NOMO-1 (cell line): ENCODE data around the gene NPBWR2.

ENCODE experiments used
- DNase-seq, 2 experiments: peaks; one replicate each; lab custom pipeline; 2025; ENCODE audit not compliant: unreplicated experiment in 2 of 2; lab: John Stamatoyannopoulos, UW

The NPBWR2 gene

GRCh38 chr20:64076061-64076997 is 31.0 kb downstream of the NPBWR2 start:
- DNase-seq: no peak

GRCh38 chr20:64075556-64075955 is 31.8 kb downstream of the NPBWR2 start:
- DNase-seq: no peak

DNA sequence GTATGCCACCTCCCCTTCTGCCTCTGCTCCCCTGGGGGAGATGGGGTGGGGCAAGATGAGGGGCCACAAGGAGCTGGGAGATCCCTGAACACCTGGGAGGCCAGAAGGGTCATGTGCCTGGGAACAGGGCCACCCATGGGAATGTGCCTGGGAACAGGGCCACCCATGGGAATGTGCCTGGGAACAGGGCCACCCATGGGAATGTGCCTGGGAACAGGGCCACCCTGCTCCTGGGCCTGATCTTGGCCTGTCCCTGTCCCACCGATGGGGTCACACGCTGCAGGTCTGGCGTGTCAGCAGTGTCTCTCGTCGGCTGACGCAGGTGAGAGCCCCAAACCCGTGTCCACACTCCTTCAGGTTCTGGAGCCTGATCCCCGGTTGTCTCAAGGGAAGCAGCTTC is 32.4 kb downstream of the NPBWR2 start:
- no peak for DNase-seq

DNA sequence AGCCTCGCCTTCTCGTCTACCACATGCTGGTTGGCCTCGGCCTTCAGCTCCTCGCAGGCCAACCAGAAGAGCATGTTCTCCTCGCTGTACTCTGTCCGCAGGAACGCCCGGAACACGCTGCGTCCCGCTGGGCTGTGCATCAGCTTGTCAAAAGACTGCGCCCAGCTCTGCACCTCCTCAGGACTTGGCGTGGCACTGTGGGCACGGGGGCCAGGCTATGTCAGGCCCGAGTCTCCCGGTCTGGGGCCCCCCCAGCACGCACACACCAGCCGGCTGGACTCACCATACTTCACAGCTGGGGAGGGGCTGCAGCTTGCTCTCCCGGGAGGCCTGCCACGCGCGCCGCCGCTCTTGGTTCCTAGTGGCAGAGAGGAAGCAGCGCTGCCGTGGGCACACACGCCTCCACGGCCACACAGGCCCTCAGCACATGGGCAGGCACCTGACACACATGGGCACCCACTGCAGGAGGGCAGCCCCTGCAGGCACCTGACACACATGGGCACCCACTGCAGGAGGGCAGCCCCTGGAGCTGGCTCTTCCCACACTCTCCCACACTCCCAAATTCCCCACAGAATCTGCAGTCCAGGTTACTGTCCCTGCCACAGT is 33.1 kb downstream of the NPBWR2 start:
- DNase-seq: no peak

DNA sequence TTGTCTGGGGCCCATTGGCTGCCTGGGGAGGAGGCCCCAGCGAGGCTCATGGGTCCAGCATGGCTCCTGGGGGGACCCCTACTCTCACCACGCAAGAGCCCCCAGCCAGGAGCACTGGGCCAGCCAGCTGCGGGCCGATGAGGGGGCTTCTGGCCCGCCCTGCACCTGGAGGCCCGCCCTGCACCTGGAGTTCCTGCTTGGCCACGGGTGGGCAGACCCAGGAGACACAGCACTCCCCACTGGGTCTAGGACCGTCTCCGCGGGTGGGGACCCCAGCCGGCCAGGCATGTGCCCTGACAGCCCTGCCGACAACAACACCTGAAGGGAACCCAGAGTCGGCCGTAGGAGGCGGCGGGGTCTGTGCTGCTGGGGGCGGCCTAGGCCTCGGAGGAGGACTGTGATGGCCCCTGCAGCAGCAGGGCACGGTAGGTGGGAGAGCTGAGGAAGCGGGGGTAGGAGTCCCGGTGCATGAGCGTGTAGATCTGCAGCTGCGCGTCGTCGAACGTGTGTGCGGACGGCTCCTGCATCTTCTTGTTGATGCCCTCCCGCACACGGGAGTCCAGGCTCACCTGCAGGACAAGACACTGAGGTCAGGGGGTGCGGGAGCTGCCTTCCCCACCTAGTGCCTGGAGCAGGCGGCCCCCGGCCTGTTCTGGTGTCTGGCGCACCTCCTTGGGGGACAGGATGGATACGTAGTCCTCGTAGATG is 33.7 kb downstream of the NPBWR2 start:
- DNase-seq: no peak

DNA sequence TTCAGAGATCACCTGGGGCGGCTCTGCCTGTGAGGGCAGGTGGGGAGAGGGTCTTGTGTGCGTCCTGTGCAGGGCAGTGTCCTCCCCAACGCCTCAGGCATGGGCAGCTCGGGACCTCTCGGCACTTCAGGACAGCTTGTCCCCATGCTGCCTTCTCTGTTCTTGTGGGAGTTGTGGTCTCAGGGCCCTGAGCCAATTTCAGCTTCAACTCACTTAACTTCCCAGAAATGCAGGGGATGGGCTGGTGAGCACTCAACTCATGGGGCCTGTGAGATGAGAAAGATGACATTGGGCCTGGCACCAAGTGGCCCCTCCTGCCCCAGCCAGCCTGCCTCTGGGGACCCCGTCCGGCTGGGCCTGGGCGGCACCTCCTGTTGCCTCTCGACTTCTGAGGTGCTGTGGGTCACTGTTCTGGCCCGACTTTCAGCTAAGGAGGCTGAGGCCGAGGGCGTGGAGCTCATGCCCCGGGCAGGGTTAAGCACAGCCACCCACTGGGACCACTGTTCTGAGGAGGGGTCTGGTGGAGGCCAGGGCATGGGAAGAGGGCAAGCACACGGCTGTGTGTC is 34.8 kb downstream of the NPBWR2 start:
- no peak for DNase-seq

GRCh38 chr20:64071341-64072332 is 35.7 kb downstream of the NPBWR2 start:
- no peak for DNase-seq

- DNase-seq: no peak
These were observed 36.9 kb downstream of the NPBWR2 start for GRCh38 chr20:64070244-64070993.

- DNase-seq: peak in 1 of 2 experiments; percentile 24
These were observed 37.6 kb downstream of the NPBWR2 start for GRCh38 chr20:64069614-64070243.

- no peak for DNase-seq
These were observed 38.2 kb downstream of the NPBWR2 start for GRCh38 chr20:64069209-64069613.

DNA sequence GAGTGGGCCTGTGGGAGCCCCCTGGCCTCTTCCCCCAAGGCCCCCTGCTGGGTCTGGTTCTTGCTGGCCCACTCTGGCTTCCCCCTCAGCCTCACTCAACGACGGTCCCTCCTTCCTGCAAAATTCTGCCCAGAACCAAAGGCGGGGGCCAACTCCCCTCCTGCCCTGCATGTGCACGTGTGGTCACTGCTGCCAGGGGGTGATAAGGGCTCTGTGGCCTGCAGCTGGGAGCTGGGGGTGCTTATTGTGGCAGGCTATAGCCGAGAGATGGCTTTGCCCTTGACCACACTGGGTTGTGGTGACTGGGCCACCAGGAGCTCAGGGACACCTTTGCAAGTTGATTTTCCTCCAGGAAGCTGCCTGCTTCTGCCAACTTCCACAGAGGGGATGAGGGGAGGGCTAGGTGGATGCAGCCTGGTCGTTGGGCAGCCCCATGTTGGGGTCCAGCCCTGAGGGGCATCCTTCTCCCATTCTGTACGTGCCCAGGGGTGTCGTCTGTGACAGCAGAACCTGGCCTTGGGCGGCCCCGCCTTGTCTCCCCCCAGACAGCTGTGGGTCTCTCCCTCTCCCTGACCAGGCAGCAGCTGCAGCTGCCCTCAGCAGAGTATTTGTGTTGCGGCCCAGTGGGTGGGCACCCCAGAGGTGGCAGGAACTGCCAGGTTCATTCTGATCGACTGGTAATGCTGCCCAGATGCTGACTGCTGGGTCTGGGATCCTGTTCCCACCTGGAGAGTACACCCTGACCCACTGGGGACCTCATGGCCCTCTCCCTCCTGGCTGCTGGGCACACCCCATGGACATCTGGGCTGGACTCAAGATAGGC is 38.8 kb downstream of the NPBWR2 start:
- DNase-seq: no peak

DNA sequence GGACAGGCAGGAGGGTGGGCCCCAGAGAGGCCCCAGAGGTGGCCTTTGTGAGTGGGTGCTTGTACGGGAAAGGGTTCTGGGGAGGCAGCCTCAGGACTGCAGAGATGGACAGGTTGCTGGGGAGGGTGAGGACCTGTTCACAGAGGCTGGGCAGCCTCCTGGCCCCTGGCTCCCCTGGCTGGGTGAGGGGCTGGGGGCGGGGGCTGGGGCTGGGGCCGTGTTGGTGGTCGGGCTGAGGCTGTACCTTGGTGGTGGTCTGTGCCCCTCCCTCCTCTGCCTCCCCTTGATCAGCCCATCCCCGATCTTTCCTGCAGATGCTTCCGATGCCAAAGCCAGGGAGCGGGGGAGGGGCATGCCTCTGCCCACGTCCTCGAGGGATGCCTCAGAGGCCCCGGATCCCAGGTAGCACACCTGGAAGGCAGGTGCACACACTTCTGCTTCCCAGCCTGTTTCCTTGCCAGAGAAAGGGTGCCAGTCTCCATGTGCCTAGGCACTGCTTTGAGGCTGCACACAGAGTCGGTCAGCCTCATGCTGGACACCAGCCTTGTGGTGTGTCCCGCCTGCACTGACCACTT is 39.5 kb downstream of the NPBWR2 start:
- DNase-seq: no peak

DNA sequence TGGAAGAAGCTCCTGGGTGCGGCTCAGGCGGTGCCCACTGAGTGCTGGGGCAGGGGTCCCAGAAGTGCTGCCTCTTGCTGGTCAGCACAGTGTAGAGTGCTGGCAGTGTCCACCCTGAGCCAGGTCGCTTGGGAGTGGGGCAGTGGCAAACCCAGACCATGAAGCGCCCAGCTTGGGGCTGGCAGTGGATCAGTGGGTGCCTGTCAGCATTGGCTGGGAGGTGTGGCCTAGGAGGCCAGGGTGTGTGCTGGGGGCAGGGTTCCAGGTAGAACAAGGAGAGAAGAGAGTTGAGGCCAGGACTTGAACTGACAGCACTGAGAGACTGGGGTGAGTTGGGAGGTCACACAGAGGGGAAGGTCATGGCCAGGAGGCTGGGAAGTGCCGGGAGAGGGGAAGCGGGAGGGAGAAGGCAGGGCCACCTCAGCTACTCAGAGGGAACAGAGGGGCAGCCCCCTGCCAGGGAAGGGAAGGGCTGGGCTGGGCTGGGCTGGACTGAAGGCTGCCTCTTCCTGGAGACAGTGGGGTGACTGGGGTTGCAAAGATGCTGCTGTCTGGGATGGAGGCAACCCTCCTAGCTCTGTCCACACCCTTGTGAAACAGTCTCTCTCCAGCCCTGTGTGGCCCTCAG is 40.2 kb downstream of the NPBWR2 start:
- no peak for DNase-seq

DNA sequence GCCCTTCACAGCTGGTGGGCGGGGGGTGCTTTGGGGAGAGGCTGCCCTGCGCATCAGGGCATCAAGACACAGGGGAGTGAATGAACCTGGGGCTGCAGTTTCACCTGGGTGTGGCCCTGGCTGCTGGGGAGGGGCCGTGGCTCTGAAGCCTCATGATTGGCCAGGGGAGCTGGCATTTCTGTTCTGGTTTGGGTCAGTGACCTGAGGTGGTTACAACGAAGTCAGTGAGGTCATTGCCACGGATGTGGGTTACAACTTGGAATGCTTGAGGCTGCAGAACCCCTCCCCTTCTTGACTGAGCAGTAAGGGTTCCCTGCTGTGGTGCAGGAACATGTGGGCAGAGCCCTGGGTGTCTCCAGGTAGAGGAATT is 41.4 kb downstream of the NPBWR2 start:
- DNase-seq: peak; percentile 64 to 73

- DNase-seq: no peak
These were observed 42.0 kb downstream of the NPBWR2 start for GRCh38 chr20:64065062-64065973.

- no peak for DNase-seq
These were observed 43.1 kb downstream of the NPBWR2 start for GRCh38 chr20:64064145-64064698.
